Activated naive CD4-positive, alpha-beta T cell treated with anti-CD3 and anti-CD28 coated beads, Interleukin-2, amount 10 ng/mL, durations not matched to agents 5 hours and 36 hours (primary cell): ENCODE results near the gene FOXD3. TPM values are rescaled to one million over a fixed set of nuclear protein-coding genes. Genes with fewer than 3 reads are reported as not detected.

Experiments used
- microRNA-seq: library from miRNA; unstranded; fragments of <30 nt; microRNA quantifications from one replicate; pipeline ENCODE4 v1.2.0, GENCODE V29; 2022; ENCODE audit warnings: borderline microRNAs expressed, borderline replicate concordance
- total RNA-seq, 2 experiments: library from RNA; stranded (reverse); gene quantifications; one replicate each; pipeline ENCODE4 v1.2.3, GENCODE V29; 2021

FOXD3 gene
- total RNA-seq, result not detected

DNA sequence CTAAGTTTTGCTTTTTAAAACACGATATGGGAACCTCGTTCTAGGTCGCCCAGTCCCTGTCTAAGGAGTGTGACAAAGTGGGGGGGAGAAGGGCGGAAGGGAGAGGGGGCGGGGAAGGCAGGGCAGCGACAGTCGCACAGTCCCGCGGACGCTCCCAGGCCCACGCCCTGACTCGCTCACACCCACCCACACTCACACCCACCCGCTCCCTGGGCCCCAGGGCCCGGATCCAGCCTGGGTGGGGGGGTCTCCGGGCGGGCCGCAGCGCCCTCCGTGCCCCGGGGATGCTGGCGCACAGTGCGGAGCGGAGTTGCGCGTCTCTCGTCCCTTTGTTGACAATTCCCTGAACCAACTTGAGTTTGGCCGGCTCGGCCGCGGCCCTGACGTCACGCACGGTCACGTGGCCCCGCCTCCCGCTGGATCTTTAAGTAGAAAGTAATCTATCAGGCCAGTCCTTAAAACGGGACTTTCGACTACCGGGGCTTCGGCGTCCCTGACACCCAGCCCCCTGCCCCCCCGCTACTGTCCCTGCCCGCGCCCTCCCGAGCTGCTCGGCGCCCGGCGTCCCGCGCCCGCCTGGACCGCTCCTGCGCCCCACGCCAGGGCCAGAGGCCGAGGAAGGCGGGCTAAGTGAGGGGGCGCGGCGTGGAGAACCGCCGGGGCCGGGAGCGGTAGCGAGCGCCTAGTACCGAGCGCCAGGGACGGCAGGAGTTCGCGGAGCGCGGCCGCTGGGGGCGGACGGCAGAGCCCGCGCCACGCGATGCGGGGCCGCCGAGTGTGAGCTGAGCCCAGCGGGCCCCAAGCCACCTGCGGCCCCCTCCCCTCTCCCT is at the start of gene FOXD3:
Gene FOXD3 (plus strand): TSS at position 454 of the 830 bp plus-strand sequence. CDS start 492 bp downstream, outside the sequence.

DNA sequence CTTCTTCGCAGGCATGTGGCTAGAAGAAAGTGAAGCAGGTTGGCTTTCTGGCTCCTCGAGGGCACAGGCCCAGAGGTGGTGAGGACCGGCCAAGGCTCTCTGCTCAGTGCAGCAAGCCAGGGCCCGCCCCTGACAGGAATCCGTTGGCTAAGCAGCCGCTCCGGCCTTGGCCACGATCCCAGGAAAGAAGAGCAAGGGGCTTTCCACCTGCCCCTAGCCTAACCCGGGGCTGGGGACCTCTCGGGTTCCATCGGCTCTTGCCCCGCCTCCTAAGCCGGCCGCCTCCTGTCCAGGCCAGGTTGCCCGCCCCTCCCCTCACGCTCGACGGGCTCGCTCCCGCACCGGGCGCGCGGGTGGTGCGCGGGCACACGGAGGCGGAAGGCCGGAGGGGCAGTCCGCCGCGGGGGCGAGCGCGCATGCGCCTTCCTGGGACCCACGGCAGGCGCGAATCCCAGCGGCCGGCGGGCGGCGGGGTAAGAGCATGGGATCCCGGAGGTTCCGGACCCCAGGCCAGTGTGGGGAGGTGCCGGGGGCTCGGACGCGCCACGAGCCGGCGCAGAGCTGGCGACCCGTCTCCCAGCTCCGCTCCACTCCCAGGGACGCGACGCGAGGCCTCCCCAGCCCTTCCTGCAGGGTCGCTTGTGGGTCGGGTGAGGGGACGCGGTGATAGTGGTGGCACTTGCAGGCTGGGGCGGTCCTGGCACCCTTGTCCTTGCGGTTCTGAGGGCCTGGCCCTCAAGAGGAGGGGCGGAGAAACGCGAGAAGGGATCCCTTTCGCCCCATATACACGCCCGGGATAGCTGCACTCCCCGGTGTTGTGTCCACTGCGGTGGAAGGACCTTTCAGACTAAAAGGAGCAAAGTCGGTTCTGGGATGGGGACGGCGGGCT is 45.1 kb downstream of the FOXD3 start, which contains the start of gene ALG6:
Gene ALG6 (plus strand): TSS at position 413 of the 889 bp plus-strand sequence. CDS start 3,351 bp downstream, outside the sequence.

Small RNA genes within 50 kb of the gene (microRNA-seq; reads per million reads assigned to microRNA genes)
- gene MIR6068, result not detected

Other genes starting within 250 kb of the FOXD3 start
- gene ALG6, start 45.1 kb downstream of the FOXD3 start, total RNA-seq, result 10 to 100 TPM; 23.8 to 25.3 TPM
- gene ITGB3BP, start 200.7 kb downstream of the FOXD3 start, total RNA-seq, result 10 to 100 TPM; 39.5 to 39.7 TPM
- 1 to 10 TPM; 5.8 to 8.5 TPM for gene EFCAB7, start 201.0 kb downstream of the FOXD3 start, total RNA-seq